Measurements from ENCODE around the gene RAN.
"Not testable (repeated sequence)": the region's sequence is repeated elsewhere in the genome, so short reads cannot be mapped to it uniquely, and the experiment has no call there.

The RAN gene

DNA sequence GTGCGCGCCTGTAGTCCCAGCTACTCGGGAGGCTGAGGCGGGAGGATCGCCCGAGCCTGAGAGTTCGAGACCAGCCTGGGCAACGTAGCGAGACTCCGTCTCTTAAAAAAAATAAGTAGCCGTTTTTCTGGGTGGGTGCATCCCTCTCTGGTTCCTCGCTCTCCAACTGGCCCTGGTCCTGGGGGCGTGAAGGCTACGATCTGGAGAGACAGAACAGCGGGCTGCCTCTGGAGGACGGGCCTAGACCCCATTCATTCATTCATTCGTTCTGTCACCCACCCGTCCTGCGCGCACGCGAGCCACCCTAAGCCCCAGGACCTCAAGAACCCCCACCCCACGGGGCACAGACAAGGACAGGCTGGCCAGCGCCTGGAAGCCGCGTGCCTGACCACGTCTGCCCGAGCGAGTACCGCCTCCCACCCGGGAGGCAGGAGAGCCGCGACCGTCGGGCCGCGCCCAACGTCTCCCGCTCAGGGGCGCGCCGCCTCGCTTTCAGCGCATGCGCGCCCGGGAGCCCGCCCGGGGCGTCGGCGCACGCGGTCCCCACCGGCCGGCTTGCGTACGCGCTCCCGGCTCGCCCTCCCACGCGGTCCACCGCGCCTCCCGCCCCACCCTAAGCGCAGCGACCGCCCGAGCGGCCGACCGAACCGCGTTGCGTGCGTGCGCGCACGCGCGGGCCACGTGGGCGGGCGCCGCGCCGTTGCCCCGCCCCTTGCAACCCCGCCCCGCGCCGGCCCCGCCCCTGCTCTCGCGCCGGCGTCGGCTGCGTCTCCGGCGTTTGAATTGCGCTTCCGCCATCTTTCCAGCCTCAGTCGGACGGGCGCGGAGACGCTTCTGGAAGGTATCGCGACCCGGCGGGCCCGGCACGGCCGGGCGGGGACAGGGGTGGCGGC is at the start of gene RAN:
Gene RAN (plus strand): TSS at position 781 of the 893 bp plus-strand sequence. CDS start 528 bp downstream, outside the sequence.
- DNase-seq, result peak; percentile 44 to 83

DNA sequence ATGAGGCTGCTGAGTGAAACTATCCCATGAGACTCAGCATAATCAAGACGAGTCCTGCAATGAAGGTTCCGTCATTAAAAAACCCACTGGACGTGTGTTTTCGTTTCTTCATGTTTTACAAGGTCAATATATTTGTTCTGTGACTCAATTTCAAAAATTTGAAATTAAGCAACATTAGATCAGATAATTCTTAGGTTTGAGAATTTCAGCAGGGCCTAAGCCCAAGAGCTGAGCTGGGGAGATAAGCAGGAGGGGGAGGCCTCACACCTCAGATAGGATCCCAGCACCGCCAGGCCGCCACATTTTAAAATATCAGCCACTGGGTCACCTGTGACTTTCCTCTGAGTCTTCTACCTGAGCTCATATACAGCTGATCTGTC is 46.1 kb upstream of the RAN start:
- no peak for DNase-seq

DNA sequence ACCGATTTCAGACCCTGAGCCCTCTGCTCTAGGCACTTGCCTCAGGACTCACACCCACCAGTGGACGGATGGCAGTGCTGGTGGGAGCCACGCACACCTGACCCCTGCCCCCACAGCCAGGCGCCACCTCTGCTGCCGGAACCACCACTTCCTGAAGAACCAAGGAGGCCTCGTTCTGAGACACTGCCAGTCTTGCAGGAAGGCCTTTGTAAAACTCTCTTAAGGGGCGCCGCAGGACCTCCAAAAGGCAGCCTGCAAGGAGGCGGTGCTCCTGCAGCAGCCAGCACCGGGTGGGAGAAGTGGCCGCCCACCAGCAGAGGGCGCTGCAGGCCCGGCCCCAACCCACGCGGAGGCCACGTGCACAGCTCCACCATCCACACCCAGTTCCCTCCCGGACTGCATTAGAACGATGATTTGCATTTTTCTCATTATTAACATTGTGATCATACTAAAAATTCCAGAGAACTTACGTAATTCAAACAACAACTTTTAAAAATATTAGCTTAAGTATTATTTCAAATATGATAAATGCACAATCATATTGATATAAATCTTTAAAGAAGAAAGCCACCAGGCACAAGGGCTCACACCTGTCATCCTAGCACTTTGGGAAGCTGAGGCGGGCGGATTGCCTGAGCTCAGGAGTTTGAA is 45.6 kb upstream of the RAN start:
- DNase-seq, result peak in 1 of 2 experiments; percentile 12

DNA sequence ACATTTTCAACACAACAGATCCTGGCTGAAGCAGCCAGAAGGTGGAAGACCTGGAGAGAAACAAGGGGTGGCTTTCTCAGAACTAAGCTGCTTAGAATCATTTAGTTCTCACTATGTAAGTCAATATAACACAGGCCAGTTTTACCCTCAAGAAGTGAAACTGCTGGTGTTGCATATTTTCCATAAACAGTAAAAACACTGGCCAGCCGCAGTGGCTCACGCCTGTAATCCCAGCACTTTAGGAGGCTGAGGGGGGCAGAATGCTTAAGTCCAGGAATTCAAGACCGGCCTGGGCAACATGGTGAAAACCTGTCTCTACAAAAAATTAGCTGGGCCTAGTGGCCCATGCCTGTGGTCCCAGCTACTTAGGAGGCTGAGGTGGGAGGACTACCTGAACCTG is 44.4 kb upstream of the RAN start:
- DNase-seq, result no peak

DNA sequence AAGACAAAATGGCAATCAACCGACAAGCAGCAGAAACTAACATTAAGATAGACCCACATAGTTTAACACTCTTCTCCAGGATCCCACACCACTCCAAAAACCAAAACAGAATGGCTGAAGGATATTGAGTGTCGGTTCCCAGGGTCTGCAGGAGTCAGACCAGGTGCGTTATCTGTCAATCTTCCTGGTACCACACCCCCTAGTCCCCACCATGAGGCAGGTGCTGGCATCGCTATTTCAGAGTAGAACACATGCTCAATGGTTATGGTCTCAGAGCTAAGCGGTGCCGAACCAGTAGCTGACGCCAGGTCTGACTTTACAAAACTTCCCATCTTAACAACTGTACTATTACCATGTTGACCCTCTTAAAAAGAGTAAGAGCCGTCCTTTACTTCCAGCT is 43.0 kb upstream of the RAN start:
- no peak for DNase-seq

DNA sequence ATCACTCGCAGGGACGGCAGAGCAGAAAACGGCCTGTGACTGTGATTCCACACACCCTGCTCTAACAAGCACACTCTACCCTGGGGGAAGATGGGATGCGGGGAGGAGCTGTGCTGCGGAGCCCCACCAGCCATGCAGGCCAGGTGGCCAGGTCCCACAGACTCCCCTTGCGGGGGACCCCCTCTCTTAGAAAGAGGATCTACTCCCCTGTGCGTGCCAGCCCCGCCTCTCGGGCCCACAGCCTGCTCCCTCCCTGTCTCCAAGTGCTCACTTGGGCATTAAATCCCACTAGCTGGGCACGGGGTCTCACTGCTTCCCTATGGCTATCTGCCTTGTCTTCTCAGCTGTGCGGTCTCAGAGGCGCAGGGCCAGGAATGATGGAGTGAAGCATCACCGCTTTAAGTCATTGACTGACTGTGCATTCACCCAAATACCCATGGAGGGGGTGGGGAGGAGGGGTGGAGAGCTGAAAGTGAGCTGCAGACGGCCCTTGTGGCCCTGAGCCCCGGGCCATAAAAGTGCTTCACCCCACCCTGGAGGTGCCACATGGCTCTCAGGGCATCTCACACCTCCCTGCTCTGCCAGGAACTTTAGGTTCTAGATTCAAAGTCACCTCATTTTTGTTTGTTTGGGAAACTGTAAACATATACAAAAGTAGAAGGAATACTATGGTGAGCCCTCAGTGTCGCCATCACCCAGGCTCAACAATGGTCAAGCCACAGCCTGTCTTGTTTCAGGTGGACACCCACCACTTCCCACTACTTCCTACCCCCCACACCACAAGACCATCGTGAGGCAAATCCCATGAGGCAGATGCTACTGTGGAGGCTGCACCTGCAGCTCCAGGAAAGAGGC is 42.2 kb upstream of the RAN start:
- no peak for DNase-seq

DNA sequence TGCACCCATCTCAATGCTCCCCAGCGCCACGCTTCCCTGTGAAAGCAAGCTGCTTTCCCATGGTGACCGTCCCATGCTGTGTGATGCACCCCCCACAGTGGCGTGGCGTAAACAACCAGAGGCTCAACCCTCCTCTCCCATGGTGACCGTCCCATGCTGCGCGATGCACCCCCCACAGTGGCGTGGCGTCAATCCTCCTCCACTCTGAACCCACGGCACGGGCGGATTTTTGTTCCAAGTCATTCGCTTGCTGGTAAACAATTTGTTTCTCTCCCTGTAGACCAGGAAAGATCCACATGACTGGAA is 41.7 kb upstream of the RAN start:
- no peak for DNase-seq

DNA sequence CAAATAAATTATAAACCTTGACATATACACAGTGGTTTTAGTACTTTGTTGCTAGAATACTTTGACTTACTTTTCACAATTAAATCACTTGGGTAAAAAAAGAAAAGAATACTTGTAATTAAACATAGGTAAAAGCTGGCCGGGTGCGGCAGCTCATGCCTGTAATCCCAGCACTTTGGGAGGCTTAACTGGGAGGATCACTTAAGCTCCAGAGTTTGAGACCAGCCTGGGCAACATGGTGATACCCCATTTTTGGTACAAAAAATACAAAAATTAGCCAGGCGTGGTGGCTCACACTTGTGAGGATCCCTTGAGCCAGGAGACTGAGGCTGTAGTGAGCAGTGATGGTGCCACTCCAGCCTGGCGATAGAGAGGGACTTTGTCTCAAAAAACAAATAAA is 40.6 kb upstream of the RAN start:
- no peak for DNase-seq

DNA sequence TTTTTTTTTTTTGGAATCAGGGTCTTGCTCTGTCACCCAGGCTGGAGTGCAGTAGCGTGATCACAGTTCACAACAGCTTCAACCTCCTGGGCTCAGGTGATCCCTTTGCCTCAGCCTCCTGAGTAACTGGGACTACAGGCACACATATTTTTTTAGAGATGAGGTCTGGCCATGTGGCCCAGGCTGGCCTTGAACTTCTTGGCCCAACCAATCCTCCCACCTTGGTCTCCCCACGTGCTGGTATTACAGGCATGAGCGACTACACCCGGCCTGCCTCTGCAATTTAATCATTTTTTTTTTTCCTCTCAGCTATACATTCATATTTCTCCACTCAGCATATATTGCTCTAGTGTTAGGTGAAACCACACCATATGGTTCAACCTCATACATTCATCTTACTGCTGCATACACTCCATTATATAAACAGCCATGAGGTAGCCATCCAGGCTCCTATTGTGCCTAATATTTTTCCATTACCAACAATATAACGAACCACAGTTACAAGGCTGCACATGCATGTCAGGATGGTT is 39.9 kb upstream of the RAN start:
- DNase-seq, result no peak

DNA sequence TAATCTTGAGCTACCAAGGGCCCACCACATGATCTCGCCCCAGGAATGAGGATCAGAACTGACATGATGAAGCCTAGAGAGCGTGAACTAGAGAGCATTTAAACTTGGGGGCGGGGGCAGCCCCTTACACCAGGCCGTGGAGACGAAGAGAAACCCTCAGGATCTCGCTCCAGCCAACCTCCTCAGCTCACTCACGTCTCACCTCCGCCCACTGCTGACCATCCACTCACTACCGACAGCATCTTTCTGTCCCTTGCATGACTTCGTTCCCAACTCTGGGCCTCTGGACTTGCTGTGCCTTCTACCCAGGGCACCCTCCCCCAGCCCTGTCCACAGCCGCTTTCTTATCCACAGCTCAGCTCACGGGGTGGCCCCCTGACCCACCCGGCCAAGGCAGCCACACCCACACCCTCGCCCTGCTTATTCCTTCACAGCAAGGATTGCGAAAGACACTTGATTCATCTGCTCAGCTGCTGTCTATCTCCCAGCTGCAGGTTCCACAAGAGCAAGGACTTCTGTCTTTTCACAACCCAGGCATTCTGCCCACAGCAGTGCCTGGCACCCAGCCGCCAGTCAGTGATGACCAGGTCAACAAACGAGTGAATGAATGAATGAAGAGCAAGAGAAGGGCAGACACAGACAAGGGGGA is 39.2 kb upstream of the RAN start:
- no peak for DNase-seq

DNA sequence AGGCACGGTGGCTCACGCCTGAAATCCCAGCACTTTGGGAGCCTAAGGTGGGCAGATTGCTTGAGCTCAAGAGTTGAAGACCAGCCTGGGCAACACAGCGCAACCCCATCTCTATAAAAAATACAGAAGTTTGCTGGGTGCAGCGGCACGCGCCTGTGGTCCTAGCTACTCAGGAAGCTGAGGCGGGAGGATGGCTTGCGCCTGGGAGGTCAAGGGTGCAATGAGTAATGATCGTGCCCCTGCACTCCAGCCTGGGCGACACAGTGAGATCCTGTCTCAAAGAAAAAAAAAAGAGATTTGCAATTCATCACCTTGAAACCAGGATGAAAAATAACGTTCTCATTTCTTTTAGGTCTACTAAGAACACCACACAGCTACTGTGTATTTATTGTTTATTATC is 36.9 kb upstream of the RAN start:
- DNase-seq, result no peak

DNA sequence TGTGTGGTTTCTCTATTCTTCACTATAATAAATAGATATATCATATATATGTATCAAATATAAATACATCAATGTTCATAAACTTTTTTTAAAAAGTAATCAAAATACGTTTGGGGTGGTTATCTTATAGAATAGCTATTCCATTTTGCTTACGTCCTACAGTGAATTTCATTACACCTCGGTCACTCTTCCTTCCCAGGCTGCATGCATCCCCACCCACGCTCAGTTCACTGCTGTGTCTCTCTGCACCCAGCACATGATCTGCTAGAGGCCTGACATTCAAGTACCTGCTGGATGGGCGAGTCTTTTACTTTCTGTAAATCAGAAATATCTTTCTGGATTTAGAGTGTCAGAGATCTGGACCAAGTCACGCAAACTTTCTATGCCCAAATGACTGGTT is 36.4 kb upstream of the RAN start:
- no peak for DNase-seq

DNA sequence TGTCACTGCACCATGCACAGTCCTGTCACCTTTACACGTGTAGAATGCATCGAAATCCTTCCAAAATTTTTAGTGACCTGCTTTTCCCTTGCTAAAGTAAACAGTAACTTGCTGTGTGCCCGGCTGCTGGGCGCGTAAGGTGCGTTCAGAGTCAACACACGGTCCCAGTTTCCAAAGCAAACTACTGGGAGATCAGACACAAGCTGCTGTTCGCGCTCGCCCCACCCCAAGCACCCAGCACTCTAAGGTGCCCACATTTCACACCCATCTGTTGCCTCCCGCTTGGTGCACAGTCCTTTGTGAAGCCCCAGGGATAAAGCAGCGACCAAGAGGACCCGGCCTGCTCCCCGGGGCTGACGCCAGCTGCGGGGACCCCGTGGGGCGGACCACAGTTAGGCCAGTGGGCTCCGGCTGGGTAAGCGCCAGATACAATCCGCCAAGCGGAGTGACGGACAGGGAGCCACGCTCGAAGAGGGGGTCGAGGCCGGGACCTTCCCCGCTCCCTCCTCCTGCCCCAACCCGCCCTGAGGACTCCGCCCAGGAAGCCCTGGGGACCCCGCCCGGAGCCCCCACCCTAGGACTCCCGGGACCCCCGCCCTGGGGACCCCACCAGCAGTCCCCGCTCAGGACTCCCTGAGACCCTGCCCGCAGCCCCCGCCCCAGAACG is 33.4 kb upstream of the RAN start:
- peak in 1 of 2 experiments; percentile 17 for DNase-seq

DNA sequence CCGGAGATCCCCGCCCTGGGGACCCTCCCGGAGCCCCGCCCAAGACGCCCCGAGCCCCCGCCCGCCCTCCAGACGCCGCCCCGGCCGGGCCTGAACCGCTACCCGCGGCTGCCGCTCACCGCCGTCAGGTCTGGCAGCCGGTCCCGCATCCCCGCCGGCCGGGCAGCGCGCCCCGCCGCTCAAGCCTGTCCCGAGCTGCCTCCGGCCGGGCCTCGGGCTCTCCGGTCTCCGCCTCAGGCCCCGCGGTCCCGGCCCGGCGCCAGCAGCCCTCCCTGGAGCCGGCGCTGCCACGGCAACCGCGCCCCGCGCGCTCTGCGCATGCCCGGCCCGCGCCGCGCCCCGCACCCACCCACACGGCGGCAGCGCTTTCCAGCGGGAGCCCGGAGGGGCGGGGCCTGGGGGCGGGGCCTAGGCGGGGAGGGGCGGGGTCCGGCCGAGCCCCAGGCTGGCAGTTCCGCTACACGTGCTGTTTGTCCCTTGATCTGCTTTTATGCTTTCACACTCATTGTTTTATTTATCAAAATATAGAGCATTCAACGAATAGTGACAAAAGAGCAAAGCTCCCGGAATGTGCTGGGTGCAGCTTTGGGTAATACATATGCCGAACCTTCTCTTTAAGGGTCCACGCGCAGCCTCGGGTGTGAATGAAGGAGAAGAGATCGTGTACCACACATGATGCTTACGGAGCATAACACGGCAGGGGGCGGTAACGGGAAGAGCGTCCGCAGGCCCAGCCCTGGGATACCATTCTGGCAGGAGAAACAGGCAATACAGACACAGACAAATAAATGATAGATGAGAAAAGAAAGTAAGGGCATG is 32.7 kb upstream of the RAN start, which contains the start of gene STX2:
Gene STX2 (minus strand): TSS at position 300 of the 819 bp plus-strand sequence. CDS start 151 bp downstream, at position 149.
- peak in 1 of 2 experiments; percentile 80 for DNase-seq

DNA sequence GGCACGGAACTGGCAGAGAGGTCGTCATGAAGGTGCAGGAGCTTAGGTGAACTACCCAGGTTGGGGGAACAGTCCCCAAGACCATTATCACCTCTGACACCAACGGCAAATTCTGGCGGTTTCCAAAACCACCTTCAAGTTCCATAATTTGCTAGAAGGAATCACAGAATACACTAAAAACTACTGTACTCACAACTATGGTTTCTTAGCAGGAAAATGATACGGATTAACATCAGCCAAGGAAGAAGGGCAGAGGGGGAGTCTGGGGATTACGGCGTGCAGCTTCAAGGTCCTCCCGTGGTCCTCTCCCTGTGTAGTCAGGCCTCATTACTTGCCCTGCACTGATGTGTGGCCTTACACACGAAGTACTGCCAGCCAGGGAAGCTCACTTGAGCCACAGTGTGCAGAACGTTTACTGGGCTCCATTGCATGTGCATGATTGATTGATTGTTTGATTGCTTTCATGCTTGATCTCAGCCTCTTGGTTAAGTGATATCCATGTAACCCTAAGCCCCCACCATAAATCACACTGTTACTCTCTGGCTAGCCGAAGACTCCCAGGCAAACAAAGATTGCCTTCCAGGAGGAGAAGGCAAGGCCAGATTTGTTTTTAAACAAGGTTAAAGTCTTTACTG is 32.0 kb upstream of the RAN start:
- DNase-seq, result no peak

DNA sequence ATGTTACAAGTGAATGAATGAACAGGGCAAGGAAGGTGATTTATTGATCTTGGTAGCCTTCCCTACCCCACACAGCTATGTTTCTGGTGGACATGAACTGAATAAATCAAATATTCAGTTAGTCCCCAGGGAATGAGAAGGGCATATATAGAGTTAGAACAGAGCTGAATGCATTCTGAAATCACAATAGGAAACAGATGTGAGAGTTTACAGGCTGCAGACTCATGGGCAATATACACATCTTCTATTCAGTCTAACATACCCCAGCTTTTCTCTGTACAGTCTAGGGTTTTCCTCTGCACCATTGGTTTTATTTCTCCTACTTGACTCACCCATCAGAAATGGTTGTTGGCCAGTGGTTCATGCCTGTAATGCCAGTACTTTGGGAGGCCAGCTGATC is 25.5 kb upstream of the RAN start:
- DNase-seq, result no peak

DNA sequence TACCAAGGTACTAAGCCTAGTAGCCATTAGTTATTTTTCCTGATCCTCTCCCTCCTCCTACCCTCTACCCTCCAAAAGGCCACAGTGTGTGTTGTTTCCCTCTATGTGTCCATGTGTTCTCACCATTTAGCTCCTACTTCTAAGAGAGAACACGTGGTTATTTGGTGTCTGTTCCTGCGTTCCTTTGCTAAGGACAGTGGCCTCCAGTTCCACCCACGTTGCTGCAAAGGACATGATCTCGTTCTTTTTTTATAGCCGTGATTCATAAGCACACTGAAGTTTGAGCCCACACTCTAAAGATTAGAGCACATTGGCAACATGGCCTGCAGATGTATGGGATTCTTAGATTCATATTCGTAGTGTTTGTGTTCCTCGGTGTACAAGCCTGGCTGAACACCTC is 24.8 kb upstream of the RAN start:
- DNase-seq, result no peak

DNA sequence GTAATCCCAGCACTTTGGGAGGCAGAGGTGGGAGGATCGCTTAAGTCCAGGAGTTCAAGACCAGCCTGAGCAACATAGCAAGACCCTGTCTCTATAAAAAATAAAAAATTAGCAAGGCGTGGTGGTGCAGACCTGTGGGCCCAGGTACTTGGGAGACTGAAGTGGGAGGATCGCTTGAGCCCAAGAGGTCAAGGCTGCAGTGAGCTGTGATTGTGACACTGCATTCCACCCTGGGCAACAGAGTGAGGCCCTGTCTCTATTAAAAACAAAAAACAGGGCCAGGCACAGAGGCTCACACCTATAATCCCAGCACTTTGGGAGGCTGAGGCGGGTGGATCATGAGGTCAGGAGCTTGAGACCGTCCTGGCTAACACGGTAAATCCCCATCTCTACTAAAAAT is 23.8 kb upstream of the RAN start:
- not testable (repeated sequence) for DNase-seq

DNA sequence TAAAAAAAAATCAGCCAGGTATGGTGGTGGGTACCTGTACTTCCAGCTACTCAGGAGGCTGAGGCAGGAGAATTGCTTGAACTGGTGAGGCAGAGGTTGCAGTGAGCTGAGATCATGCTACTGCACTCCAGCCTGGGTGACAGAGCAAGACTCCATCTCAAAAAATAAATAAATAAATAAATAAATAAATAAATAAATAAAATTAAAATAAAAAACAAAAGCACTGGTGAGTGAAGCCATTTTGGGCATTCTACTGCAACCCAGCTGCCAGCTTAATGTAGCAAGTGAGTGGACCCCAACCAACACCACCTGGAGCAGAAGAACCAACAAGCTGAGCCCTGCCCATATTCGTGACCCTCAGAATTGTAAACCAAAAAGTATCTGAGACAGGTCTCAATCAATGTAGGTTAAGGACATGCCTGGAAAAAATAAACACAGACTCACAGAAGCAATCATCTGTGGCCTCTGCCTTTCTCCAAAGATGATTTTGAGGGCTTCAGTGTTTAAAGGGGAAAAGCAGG is 23.0 kb upstream of the RAN start:
- DNase-seq, result not testable (repeated sequence)
